Panc1 (cell line): ENCODE data around the gene PIGU.

ENCODE experiments used
- CTCF ChIP-seq: fragments of 450-650 bp; IDR thresholded peaks from 2 replicates; pipeline ENCODE4 v1.5.1; 2017; ENCODE audit warnings: mild to moderate bottlenecking
- POLR2AphosphoS5 ChIP-seq: IDR thresholded peaks from 2 replicates; pipeline ENCODE4 v1.6.1; 2012; ENCODE audit warnings: mild to moderate bottlenecking, low read depth, low read length, moderate library complexity
- SIN3A ChIP-seq: IDR thresholded peaks from 2 replicates; pipeline ENCODE4 v1.6.1; 2012; ENCODE audit warnings: low read depth, mild to moderate bottlenecking, low read length, moderate library complexity, borderline replicate concordance; ENCODE audit not compliant: insufficient read depth

- TF ChIP-seq CTCF (no peak), SIN3A (no peak), POLR2AphosphoS5 (no peak)
Observed at GRCh38 chr20:34636648-34637047, 40.2 kb downstream of the PIGU start.
